Measurements from ENCODE around the gene SLC66A1. TPM values are rescaled to one million over a fixed set of nuclear protein-coding genes. Genes with fewer than 3 reads are reported as not detected.
"Not testable (repeated sequence)": the region's sequence is repeated elsewhere in the genome, so short reads cannot be mapped to it uniquely, and the experiment has no call there.

Gene SLC66A1, protein sequence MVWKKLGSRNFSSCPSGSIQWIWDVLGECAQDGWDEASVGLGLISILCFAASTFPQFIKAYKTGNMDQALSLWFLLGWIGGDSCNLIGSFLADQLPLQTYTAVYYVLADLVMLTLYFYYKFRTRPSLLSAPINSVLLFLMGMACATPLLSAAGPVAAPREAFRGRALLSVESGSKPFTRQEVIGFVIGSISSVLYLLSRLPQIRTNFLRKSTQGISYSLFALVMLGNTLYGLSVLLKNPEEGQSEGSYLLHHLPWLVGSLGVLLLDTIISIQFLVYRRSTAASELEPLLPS
- 21.7 and 23.7 TPM in 2 replicates for total RNA-seq

DNA sequence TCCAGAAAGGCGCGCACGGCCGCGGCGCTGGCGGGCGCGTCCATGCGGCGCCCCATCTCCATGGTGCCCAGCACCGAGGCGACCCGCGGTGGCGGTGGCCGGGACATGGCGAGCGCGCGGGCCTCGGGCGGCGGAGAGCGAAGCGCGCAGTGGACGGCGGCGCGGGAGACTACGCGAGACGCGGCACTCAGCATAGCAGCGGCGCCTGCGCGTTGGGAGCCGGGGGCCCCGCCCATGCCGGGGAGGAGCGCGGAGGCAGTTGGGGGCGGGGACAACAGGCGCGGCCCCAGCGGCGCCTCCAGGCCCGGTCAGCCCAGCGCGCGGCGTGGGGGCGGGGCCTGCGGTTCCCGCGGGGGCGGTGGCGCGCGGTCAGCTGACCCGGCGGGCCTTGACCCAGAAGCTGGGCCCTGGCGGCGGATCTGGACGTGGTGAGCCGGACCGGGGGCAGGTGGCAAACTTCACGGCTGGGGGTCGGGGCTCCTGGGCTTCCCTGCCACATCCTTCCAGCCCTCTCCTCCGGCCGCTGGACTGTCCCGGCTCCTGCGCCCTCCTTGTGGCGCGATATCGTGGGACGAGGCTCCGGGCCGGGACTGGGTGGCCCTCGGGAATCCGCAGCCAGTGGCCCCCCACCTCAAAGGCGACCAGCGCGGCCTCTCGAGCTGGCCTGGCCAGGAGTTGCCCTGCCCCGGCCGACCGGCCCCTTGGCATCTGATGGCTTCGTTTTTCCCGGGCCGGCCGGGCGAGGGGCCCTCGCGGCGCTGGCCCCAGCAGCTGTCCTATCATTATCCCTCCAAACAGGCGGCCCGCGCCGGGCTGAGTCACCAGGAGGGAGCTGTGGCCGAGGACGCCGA lies at the start of gene SLC66A1, which contains the start of gene AKR7A2:
Gene SLC66A1, plus strand, starts transcription at position 396 of the 851 bp plus-strand sequence. CDS start 5,352 bp downstream, outside the sequence.
Gene AKR7A2, minus strand, starts transcription at position 214 of the 851 bp plus-strand sequence. Its CDS starts 20 bp downstream, at position 194.
- no peak for DNase-seq (ENCODE audit: low read depth)
- TF ChIP-seq, protein P1, sequence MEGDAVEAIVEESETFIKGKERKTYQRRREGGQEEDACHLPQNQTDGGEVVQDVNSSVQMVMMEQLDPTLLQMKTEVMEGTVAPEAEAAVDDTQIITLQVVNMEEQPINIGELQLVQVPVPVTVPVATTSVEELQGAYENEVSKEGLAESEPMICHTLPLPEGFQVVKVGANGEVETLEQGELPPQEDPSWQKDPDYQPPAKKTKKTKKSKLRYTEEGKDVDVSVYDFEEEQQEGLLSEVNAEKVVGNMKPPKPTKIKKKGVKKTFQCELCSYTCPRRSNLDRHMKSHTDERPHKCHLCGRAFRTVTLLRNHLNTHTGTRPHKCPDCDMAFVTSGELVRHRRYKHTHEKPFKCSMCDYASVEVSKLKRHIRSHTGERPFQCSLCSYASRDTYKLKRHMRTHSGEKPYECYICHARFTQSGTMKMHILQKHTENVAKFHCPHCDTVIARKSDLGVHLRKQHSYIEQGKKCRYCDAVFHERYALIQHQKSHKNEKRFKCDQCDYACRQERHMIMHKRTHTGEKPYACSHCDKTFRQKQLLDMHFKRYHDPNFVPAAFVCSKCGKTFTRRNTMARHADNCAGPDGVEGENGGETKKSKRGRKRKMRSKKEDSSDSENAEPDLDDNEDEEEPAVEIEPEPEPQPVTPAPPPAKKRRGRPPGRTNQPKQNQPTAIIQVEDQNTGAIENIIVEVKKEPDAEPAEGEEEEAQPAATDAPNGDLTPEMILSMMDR (conservative IDR thresholded peaks at IDR 0.05; ENCODE audit: low read depth, low read length) = no peak
- peak within 1 kb of the TSS; percentile 85 for H3K4me3 ChIP-seq (ENCODE audit: low read depth, low read length)

DNA sequence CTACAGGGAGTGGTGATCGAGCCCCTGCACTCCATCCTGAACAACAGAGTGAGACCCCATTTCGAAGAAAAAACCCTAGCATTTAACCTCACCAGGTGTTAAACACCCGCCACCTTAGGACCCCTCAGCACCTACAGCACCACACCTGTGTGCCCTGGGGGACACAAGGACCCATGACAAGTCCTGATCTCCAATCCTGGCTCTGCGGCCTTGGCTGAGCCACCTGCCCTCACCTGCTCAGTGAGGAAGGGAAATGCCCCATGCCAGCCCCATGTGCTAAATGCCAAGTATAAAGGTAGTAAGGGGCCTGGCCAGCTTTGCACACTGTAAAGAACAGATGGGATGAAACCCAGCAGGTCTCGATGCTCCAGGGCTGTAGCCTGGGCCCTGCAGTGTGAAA lies 49.4 kb upstream of the SLC66A1 start:
- no peak for DNase-seq (ENCODE audit: low read depth)
- no peak overlapping the region for H3K4me3 ChIP-seq (ENCODE audit: low read depth, low read length)
- TF ChIP-seq, protein P1 (conservative IDR thresholded peaks at IDR 0.05; ENCODE audit: low read depth, low read length) = no peak

DNA sequence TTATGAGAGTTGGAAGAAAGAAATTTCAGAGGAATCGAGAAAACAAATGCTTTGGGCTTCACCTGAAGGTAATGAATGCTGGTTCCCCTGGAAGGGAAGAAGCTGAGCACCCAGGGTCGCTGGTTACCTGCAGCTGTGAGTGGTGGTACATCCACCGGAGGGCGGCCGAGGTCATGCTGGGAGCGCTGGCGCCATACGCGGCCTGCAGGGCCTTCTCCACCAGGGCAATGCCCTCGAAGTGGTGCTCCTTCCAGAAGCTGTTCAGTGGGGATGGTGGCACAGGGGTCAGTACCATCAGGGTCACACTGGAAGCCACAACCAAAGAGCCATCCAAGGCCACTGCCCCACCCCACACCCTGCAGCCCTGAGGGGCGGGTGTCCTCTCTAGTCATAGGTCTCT lies 43.7 kb upstream of the SLC66A1 start:
- TF ChIP-seq, protein P1 (conservative IDR thresholded peaks at IDR 0.05; ENCODE audit: low read depth, low read length) = no peak
- no peak for DNase-seq (ENCODE audit: low read depth)
- H3K4me3 ChIP-seq (ENCODE audit: low read depth, low read length) = no peak overlapping the region

DNA sequence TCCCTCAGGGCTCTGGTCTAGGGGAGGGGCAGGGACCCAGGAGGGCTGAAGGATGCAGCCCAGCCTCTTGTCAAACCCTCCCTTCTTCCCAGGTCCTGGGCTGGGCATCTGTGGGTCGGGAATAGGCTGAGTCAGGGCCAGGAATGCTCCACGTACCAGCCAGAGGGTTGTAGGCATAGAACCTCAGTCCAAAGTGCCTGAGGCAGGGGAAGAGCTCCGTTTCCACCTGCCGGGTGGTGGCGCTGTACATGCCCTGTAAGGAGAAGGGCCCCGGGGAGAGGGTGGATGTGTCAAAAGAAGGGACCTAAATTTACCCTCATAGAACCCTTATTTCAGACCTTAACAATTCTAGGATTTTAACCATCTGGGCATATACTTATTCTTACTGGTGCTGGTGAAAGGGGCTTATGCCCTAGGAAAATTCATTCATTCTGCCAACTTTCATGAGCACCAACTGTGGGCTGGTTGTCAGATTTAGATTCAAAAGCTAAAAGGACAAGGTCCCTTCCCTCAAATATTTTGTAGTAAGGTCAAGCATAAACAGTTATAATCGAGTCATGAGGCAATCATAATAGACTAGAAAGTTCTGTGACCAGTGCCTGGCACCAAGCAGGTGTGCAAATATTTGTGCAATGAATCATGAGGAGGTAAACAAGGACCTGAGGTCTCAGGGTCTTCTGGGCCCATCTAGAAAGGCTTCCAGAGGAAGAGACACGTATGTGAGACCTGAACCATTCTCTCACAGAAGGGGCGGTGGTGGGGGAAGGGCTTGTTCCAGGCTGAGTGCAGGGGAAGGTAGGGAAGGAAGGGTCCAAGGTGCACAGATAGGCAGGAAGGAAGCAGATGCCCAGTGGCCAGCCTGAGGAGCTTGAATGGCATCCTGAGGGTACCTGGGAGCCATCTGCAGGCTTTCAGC lies 42.4 kb upstream of the SLC66A1 start:
- TF ChIP-seq, protein P1 (conservative IDR thresholded peaks at IDR 0.05; ENCODE audit: low read depth, low read length) = peak; percentile 24
- not testable (repeated sequence) for DNase-seq (ENCODE audit: low read depth); H3K4me3 ChIP-seq (ENCODE audit: low read depth, low read length)

DNA sequence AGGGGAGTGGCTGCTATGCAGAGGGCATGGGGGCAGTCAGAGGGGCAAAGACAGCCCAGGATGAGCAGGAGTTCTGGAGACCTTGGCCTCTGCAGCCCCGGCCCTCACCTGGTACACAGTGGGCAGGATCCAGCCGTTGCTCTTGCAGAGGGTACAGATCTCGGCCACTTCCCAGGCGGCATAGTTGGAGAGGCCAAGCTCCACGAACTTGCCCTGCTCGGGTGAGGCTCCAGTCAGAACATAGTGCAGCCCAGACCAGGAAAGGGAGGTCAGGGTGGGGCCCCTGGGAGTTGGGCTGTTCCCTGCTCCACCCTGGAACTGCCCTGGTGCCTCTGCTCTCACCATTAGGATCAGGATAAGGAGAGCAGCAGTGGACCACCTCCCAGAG lies 41.8 kb upstream of the SLC66A1 start:
- not testable (repeated sequence) for DNase-seq (ENCODE audit: low read depth); H3K4me3 ChIP-seq (ENCODE audit: low read depth, low read length)

DNA sequence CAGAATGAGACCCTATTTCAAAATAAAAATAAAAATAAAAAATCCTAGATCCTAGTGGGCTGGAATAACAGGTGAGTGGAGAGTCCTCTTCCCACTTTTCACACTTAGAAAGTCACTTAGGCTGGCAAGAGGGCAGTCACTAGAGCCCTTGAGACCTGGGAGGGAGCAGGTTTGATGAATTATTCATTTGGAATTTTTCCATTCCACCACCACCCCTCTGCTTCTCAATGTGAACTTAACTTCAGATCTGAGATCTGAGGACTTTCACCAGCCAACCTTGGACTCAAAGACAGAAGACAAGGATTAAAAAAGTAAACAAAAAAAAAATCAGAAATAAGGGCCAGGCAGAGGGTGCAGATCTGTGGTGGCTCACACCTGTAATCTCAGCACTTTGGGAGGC lies 40.1 kb upstream of the SLC66A1 start:
- no peak overlapping the region for H3K4me3 ChIP-seq (ENCODE audit: low read depth, low read length)
- TF ChIP-seq, protein P1 (conservative IDR thresholded peaks at IDR 0.05; ENCODE audit: low read depth, low read length) = no peak
- DNase-seq (ENCODE audit: low read depth) = no peak

Measured in epithelial cell of proximal tubule (primary cell).